K562 (cell line): Measurements from ENCODE around the gene NINJ2. TPM values are rescaled to one million over a fixed set of nuclear protein-coding genes. Genes with fewer than 3 reads are reported as not detected.
A peak's percentile ranks its signal among the peaks of the same experiment; 100 is the strongest.

Source experiments
- ATAC-seq: fragments of 200-7000 bp; cut with Tn5 transposase; 3 replicates; pipeline ENCODE4 v1.9.1; 2020; ENCODE audit warnings: moderate library complexity
- BruUV-seq: library from RNA; stranded (reverse); fragments of 400-500 nt; replicated peaks from 2 replicates; lab custom pipeline; 2021; lab: Mats Ljungman, UMichigan
- CTCF ChIA-PET: fragments of 300-600 bp; formaldehyde crosslinking; extraction: SDS; loops from one replicate; lab custom pipeline; 2021; ENCODE audit warnings: low intra/inter-chr PET ratio; lab: Yijun Ruan, JAX
- POLR2A ChIA-PET: fragments of 300-600, 350-650 bp; sonication (Branson Sonifier 250); formaldehyde crosslinking; extraction: SDS; loops from one replicate; lab custom pipeline; 2021; ENCODE audit warnings: antibody characterized with exemption, inconsistent platforms; lab: Yijun Ruan, JAX
- DNase-seq, 4 experiments: peaks; one replicate each; pipeline versions ENCODE4 v3.0.0 to v3.0.0-alpha.2; 2011 to 2018; ENCODE audit warnings: low spot score in 3 of 4, mixed read lengths in 3 of 4; ENCODE audit errors: extremely low read depth in 1 of 4
- FAIRE-seq: peaks from 2 replicates; lab custom pipeline; 2011; peaks lifted over from hg19 to GRCh38; lab: Jason Lieb, UNC
- H2AFZ ChIP-seq: 2 replicates; pipeline ENCODE4 v1.6.0; 2011; ENCODE audit warnings: low read depth, low read length, control low read depth, inconsistent platforms
- H3K27ac ChIP-seq: fragments of 200-600 bp; 3 replicates; pipeline ENCODE4 v1.8.0; 2011; ENCODE audit warnings: low read depth, mild to moderate bottlenecking, control low read depth, inconsistent platforms, low read length, moderate library complexity, mixed read lengths; ENCODE audit errors: extremely low read depth
- H3K27me3 ChIP-seq, 2 experiments: fragments of 300-600 bp in 1 of 2; 2 replicates in 1 of 2; 3 replicates in 1 of 2; pipeline versions ENCODE4 v1.6.0 to v1.8.0; 2011; ENCODE audit warnings: inconsistent platforms in 2 of 2, low read length in 2 of 2, mild to moderate bottlenecking in 1 of 2, mixed read lengths in 1 of 2, moderate library complexity in 1 of 2; ENCODE audit not compliant: control insufficient read depth in 2 of 2, insufficient read depth in 2 of 2
- H3K36me3 ChIP-seq: fragments of 300-600 bp; 3 replicates; pipeline ENCODE4 v1.8.0; 2011; ENCODE audit warnings: mild to moderate bottlenecking, low read length, inconsistent platforms; ENCODE audit not compliant: control insufficient read depth, insufficient read depth
- H3K4me1 ChIP-seq, 2 experiments: fragments of 200-600 bp in 1 of 2; replicated peaks in 1 of 2; 2 replicates in 1 of 2; 3 replicates in 1 of 2; pipeline versions ENCODE4 v1.5.1 to v1.8.0; 2011; ENCODE audit warnings: inconsistent platforms in 2 of 2, low read length in 2 of 2, mild to moderate bottlenecking in 1 of 2, mixed read lengths in 1 of 2, moderate library complexity in 1 of 2; ENCODE audit not compliant: control insufficient read depth in 2 of 2, insufficient read depth in 2 of 2
- H3K4me2 ChIP-seq: 2 replicates; pipeline ENCODE4 v1.6.1; 2011; ENCODE audit warnings: low read length, control low read depth, inconsistent platforms, mixed read lengths; ENCODE audit not compliant: insufficient read depth
- H3K4me3 ChIP-seq: fragments of 200-600 bp; sonication (generic), shearing (Covaris generic); 2 replicates; pipeline ENCODE4 v1.5.1; 2016; ENCODE audit warnings: control low read depth, inconsistent platforms
- H3K79me2 ChIP-seq: fragments of 200-600 bp; 3 replicates; pipeline ENCODE4 v1.8.0; 2011; ENCODE audit warnings: low read length, inconsistent platforms; ENCODE audit not compliant: control insufficient read depth, insufficient read depth
- H3K9ac ChIP-seq, 2 experiments: 2 replicates each; pipeline versions ENCODE4 v1.6.0 to v1.6.1; 2011; ENCODE audit warnings: low read depth in 2 of 2, low read length in 2 of 2, control low read depth in 1 of 2, inconsistent platforms in 1 of 2, mild to moderate bottlenecking in 1 of 2, mixed read lengths in 1 of 2; ENCODE audit not compliant: insufficient read depth in 1 of 2
- H3K9me1 ChIP-seq: one replicate; pipeline ENCODE4 v1.6.0; 2011; ENCODE audit warnings: inconsistent platforms, mild to moderate bottlenecking, low read length, moderate library complexity; ENCODE audit not compliant: control insufficient read depth, insufficient read depth
- H3K9me3 ChIP-seq: replicated peaks from 2 replicates; pipeline ENCODE4 v1.5.1; 2011; ENCODE audit warnings: low read depth, low read length, inconsistent platforms; ENCODE audit not compliant: control insufficient read depth, insufficient read depth
- H4K20me1 ChIP-seq: replicated peaks from 2 replicates; pipeline ENCODE4 v1.6.1; 2011; ENCODE audit warnings: low read length, inconsistent platforms, mixed read lengths; ENCODE audit not compliant: control insufficient read depth, insufficient read depth
- ZNF445 ChIP-seq: fragments of 250-450 bp; sonication (Bioruptor Pico); IDR thresholded peaks from 2 replicates; pipeline ENCODE4 v1.4.0; 2020; ENCODE audit warnings: low read depth, mild to moderate bottlenecking, moderate library complexity
- WGBS: fragments of 100-300 bp; shearing (Covaris generic); methylation state at CpG from one replicate; pipeline ENCODE4 v1.1.6; 2016; ENCODE audit warnings: low coverage, mixed read lengths; ENCODE audit not compliant: insufficient coverage; ENCODE audit errors: missing lambda C conversion rate; 5-methylcytosine and 5-hydroxymethylcytosine counted together
- in situ Hi-C: fragments of 300-500 bp; cut with MboI; formaldehyde crosslinking; loops from 4 replicates; pipeline ENCODE4 v1.15.0; 2018; ENCODE audit warnings: inconsistent platforms, mixed read lengths
- intact Hi-C: fragments of 100-400 bp; cut with micrococcal nuclease; formaldehyde crosslinking; loops from 2 replicates; pipeline ENCODE4 v1.14.2; 2022
- polyA plus RNA-seq, 8 experiments: library from polyadenylated mRNA; depleted of rRNA in 4 of 8; stranded (reverse) in 5 of 8; unstranded in 3 of 8; fragments of >200 nt; fragmentation: Nextera tagmentation in 2 of 8; fragmentation: Illumina TruSeq in 1 of 8; extraction: Ambion mirVana in 2 of 8; extraction: Trizol in 1 of 8; gene quantifications; 2 replicates each; pipeline versions ENCODE4 v1.2.1 to v1.2.3, GENCODE V29; 2011 to 2014; ENCODE audit warnings: inconsistent platforms in 1 of 8, missing spikeins in 1 of 8
- total RNA-seq, 7 experiments: library from RNA; depleted of rRNA in 6 of 7; stranded (reverse); fragments of >200 nt in 6 of 7; fragmentation: Illumina TruSeq in 2 of 7; extraction: Trizol in 2 of 7; gene quantifications; 2 replicates each; pipeline versions ENCODE4 v1.2.1 to v1.2.3, GENCODE V29; 2011 to 2021; ENCODE audit warnings: low replicate concordance in 1 of 7
- TF ChIP-seq, protein P1 (sequence below), 3 experiments: IDR thresholded peaks in 2 of 3; conservative IDR thresholded peaks in 1 of 3; 2 replicates each; pipeline ENCODE4 v1.5.1; 2011 to 2012; ENCODE audit warnings: low read length in 3 of 3, mild to moderate bottlenecking in 3 of 3, control low read depth in 2 of 3, improper control_type of control experiment in 1 of 3, inconsistent platforms in 1 of 3, low read depth in 1 of 3, mixed read lengths in 1 of 3, moderate library complexity in 1 of 3; ENCODE audit not compliant: insufficient read depth in 2 of 3

The NINJ2 gene
- total and polyA plus RNA-seq, 9 of the 15 experiments (the other 6 are each of a cell fraction or from before 2014, with no cell fraction given), result 2.6 to 16.0 (median 4.5) TPM

- H3K4me3 ChIP-seq, result no peak overlapping the region
- intact Hi-C loops, result no loop called here
These were observed 12.3 kb downstream of the NINJ2 start for GRCh38 chr12:650983-651382.

More at GRCh38 chr12:650983-651382, 12.3 kb downstream of the NINJ2 start:
- no peak for ATAC-seq
- no peak overlapping the region for H3K4me2 ChIP-seq
- H2AFZ ChIP-seq, result no peak overlapping the region
- BruUV-seq, result no TSS peak
- 73% methylated on average over 3 of the region's 3 CpGs for WGBS
- no peaks in the 10 kb centered on the region for H3K27me3 ChIP-seq
- no peaks in the 10 kb centered on the region for H3K36me3 ChIP-seq
- CTCF ChIA-PET, result no interaction called here
- H3K9me1 ChIP-seq, result no peaks in the 10 kb centered on the region
- no peak for TF ChIP-seq ZNF445 (CRISPR knock-in tag)
- TF ChIP-seq, protein P1, sequence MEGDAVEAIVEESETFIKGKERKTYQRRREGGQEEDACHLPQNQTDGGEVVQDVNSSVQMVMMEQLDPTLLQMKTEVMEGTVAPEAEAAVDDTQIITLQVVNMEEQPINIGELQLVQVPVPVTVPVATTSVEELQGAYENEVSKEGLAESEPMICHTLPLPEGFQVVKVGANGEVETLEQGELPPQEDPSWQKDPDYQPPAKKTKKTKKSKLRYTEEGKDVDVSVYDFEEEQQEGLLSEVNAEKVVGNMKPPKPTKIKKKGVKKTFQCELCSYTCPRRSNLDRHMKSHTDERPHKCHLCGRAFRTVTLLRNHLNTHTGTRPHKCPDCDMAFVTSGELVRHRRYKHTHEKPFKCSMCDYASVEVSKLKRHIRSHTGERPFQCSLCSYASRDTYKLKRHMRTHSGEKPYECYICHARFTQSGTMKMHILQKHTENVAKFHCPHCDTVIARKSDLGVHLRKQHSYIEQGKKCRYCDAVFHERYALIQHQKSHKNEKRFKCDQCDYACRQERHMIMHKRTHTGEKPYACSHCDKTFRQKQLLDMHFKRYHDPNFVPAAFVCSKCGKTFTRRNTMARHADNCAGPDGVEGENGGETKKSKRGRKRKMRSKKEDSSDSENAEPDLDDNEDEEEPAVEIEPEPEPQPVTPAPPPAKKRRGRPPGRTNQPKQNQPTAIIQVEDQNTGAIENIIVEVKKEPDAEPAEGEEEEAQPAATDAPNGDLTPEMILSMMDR (IDR thresholded peaks at IDR 0.05 in 2 of 3, conservative IDR thresholded peaks at IDR 0.05 in 1 of 3; ENCODE audit: insufficient read depth in 2 of 3, low read depth in 1 of 3, low read length in 3 of 3), result peak in 1 of 3 experiments; percentile 5; a peak in 1 of 6 replicates
- POLR2A ChIA-PET, result interaction anchor here (0.9 kb wide), 1 partner anchor 13 kb away, joined by 3 read pairs; no protein-coding TSS in a partner anchor
- no peak overlapping the region for H3K27ac ChIP-seq
- H4K20me1 ChIP-seq, result no peaks in the 10 kb centered on the region
- H3K79me2 ChIP-seq, result no peaks in the 10 kb centered on the region; the same call in 2 of the 3 replicates
- no peaks in the 10 kb centered on the region for H3K9me3 ChIP-seq
- peaks cover 10 to 12% of the 10 kb centered on the region in 2 experiments for H3K4me1 ChIP-seq
- no peak overlapping the region for H3K9ac ChIP-seq
- DNase-seq, result no peak
- no peak for FAIRE-seq
- in situ Hi-C loops, result no loop called here
